Right atrium auricular region (tissue), 2 donors: Measurements from ENCODE around the gene MYO1D. TPM values are rescaled to one million over a fixed set of nuclear protein-coding genes. Genes with fewer than 3 reads are reported as not detected.
A peak's percentile ranks its signal among the peaks of the same experiment; 100 is the strongest.
"Not testable (repeated sequence)": the region's sequence is repeated elsewhere in the genome, so short reads cannot be mapped to it uniquely, and the experiment has no call there.

Experiments
- DNase-seq: peaks from one replicate; pipeline ENCODE4 v3.0.0-alpha.2; 2019; ENCODE audit warnings: low spot score
- H3K27ac ChIP-seq, 2 donors: fragments of 200-600 bp; sonication (generic); 1 replicate in 1 of 2; 2 replicates in 1 of 2; pipeline ENCODE4 v1.5.1; 2016 to 2019
- H3K27me3 ChIP-seq, 2 donors: fragments of 200-600 bp; sonication (generic); one replicate each; pipeline versions ENCODE4 v1.5.1 to v1.6.0; 2017 to 2019
- H3K36me3 ChIP-seq: fragments of 200-600 bp; sonication (generic); one replicate; pipeline ENCODE4 v1.5.1; 2016
- H3K4me1 ChIP-seq, 2 donors: fragments of 200-600 bp; sonication (generic); one replicate each; pipeline versions ENCODE4 v1.5.1 to v1.6.0; 2017 to 2019
- H3K4me3 ChIP-seq, 2 donors: fragments of 200-600 bp; sonication (generic); 1 replicate in 1 of 2; 2 replicates in 1 of 2; pipeline ENCODE4 v1.5.1; 2017 to 2019; ENCODE audit warnings: mild to moderate bottlenecking in 1 of 2, moderate library complexity in 1 of 2
- H3K9me3 ChIP-seq, 2 donors: fragments of 200-600 bp; sonication (generic); one replicate each; pipeline ENCODE4 v1.5.1; 2019
- total RNA-seq, 2 donors: library from RNA; depleted of rRNA; stranded (reverse); fragments of >200 nt; gene quantifications; one replicate each; pipeline ENCODE4 v1.1.0, GENCODE V29; 2016
- TF ChIP-seq, protein P1 (sequence below), 2 donors: fragments of 200-600 bp; sonication (generic); IDR thresholded peaks; one replicate each; pipeline ENCODE4 v1.5.1; 2019; ENCODE audit warnings: antibody characterized with exemption in 2 of 2

Gene MYO1D
- total RNA-seq, 2 donors from 2014 or later: 21.9 to 25.1 TPM

DNA sequence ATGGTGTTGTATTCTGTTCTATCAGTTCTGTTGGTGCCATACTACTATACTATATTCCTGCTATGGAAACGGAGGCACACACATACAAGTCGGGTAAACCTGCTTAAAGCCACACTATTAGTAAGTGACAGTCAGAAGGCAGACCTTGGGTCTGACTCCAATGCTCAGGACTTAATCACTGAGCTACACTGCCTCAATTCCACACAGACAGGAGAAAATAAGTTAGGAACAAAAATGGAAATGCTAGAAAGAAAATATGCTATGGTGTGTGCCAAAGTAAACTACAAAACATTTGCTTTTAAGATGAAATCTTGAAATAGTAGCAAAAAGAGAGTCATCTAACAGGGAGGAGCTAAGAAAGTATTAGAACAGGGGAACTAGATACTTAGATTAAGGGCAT lies 48.1 kb downstream of the MYO1D start:
- H3K9me3 ChIP-seq: no peaks in the 10 kb centered on the region
- H3K36me3 ChIP-seq: no peaks in the 10 kb centered on the region
- TF ChIP-seq, protein P1, sequence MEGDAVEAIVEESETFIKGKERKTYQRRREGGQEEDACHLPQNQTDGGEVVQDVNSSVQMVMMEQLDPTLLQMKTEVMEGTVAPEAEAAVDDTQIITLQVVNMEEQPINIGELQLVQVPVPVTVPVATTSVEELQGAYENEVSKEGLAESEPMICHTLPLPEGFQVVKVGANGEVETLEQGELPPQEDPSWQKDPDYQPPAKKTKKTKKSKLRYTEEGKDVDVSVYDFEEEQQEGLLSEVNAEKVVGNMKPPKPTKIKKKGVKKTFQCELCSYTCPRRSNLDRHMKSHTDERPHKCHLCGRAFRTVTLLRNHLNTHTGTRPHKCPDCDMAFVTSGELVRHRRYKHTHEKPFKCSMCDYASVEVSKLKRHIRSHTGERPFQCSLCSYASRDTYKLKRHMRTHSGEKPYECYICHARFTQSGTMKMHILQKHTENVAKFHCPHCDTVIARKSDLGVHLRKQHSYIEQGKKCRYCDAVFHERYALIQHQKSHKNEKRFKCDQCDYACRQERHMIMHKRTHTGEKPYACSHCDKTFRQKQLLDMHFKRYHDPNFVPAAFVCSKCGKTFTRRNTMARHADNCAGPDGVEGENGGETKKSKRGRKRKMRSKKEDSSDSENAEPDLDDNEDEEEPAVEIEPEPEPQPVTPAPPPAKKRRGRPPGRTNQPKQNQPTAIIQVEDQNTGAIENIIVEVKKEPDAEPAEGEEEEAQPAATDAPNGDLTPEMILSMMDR (IDR thresholded peaks at IDR 0.05): no peak
- H3K4me1 ChIP-seq: peaks cover 0 to 18% of the 10 kb centered on the region in 2 donors
- H3K4me3 ChIP-seq: no peak overlapping the region
- H3K27me3 ChIP-seq: no peaks in the 10 kb centered on the region
- H3K27ac ChIP-seq: peak overlapping the region in 1 of 2 donors; percentile 47
- DNase-seq: no peak

DNA sequence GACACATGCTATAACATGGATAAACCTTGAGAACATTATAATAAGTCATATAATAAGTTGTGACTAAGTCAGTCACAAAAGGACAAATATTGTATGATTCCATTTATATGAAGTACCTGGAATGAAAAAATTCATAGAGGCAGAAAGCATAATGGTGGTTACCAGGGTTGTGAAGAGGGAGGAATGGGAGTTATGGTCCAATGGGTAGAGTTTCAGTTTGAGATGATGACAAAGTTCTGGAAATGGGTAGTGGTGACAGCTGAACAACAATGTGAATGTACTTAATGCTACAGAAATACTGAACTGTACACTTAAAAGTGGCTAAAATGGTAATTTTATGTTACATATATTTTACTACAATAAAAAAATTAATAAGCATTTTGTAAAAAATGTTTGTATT lies 49.7 kb downstream of the MYO1D start:
- Histone ChIP-seq H3K4me1 (peaks cover 0 to 26% of the 10 kb centered on the region in 2 donors), H3K4me3 (no peak overlapping the region), H3K9me3 (no peaks in the 10 kb centered on the region), H3K36me3 (no peaks in the 10 kb centered on the region), H3K27ac (peak overlapping the region in 1 of 2 donors; percentile 38), H3K27me3 (no peaks in the 10 kb centered on the region)
- TF ChIP-seq, protein P1 (IDR thresholded peaks at IDR 0.05): no peak
- no peak for DNase-seq

DNA sequence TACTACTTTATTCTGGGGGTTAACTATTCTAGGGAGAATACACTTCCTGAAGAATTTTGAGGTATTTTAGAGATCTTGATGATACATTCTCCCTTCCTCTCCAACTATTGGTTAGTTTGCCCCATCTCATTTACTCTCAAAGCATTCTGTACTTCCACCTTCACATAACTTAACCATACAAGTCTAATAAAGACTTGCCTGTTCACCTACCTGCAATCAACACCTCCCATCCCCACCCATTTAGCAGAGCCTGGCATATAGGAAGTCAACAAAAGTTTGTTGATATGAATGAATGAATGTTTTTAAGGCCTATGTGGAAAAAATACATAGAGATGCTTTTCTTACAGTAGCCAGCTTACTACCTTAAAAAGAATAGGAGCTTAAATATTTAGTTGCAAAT lies 50.8 kb downstream of the MYO1D start:
- Histone ChIP-seq H3K36me3 (no peaks in the 10 kb centered on the region), H3K27ac (no peak overlapping the region), H3K4me1 (peaks cover 0 to 26% of the 10 kb centered on the region in 2 donors), H3K9me3 (no peaks in the 10 kb centered on the region), H3K27me3 (no peaks in the 10 kb centered on the region), H3K4me3 (no peak overlapping the region)
- DNase-seq: no peak
- TF ChIP-seq, protein P1 (IDR thresholded peaks at IDR 0.05): no peak

DNA sequence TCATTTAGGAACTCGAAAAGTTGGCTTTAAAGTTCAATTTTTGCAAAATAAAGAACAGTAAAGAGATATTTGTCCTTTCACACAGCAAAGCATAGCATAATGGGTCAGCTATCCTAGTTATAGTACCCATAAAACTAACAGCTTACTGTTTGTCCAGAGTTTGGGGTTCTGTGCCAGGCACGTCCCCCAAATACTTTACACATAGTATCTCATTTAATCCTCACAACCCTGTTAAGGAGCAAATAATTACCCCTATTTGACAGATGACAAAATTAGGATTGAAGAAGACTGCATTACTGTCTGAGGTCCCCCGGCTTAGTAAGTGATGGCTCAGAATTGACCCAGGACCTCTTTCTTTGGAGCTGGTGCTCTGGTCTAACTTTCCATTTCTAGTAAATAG lies 52.6 kb downstream of the MYO1D start:
- DNase-seq: no peak
- Histone ChIP-seq H3K9me3 (no peaks in the 10 kb centered on the region), H3K4me3 (no peak overlapping the region), H3K4me1 (peaks cover 0 to 21% of the 10 kb centered on the region in 2 donors), H3K27ac (no peak overlapping the region), H3K27me3 (no peaks in the 10 kb centered on the region), H3K36me3 (no peaks in the 10 kb centered on the region)
- TF ChIP-seq, protein P1 (IDR thresholded peaks at IDR 0.05): no peak

DNA sequence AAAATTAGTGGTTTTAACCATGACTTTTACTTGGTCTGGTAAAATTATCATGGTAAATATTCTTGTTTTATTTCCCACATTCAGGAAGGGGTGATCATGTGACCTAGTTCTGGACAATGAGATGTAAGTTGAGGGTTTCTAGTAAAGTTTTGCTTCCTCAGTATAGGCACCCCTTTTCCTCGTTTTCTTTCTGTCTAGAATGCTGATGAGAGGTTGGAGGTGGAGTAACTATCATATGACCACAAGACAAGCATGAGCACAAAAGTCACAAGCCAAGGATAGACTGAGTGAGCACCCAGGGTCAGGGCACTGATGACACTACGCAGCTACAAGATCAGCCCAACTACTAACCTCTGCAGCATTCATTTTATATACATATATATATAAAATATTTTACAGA lies 53.9 kb downstream of the MYO1D start:
- no peak for DNase-seq
- Histone ChIP-seq H3K27ac (peak overlapping the region in 1 of 2 donors; percentile 58), H3K4me1 (peaks cover 0 to 22% of the 10 kb centered on the region in 2 donors), H3K9me3 (no peaks in the 10 kb centered on the region), H3K4me3 (peak overlapping the region; percentile 35 to 54), H3K36me3 (no peaks in the 10 kb centered on the region), H3K27me3 (no peaks in the 10 kb centered on the region)
- TF ChIP-seq, protein P1 (IDR thresholded peaks at IDR 0.05): no peak

DNA sequence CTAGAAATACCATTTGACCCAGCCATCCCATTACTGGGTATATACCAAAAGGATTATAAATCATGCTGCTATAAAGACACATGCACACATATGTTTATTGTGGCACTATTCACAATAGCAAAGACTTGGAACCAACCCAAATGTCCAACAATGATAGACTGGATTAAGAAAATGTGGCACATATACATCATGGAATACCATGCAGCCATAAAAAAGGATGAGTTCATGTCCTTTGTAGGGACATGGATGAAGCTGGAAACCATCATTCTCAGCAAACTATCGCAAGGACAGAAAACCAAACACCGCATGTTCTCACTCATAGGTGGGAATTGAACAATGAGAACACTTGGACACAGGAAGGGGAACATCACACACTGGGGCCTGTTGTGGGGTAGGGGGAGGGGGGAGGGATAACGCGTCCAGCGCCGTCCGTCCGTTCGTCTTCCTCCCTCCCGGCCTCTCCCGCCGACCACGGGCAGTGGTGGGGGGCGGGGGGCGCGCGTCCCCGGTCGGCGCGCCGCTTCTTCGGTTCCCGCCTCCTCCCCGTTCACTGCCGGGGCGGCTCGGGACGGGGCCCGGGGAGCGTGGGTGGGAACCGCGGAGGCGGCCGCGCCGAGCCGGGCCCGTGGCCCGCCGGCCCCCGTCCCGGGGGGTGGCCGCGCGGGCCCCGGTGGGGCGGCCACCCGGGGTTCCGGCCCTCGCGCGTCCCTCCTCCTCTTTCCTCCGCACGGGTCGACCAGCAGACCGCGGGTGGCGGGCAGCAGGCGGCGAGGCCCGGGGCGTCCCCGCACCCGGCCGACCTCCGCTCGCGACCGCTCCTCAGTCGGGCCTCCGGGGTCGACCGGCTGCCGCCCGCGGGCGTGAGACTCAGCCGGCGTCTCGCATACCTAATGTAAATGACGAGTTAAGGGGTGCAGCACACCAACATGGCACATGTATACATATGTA lies 54.7 kb downstream of the MYO1D start:
- Histone ChIP-seq H3K4me1 (peaks cover 0 to 22% of the 10 kb centered on the region in 2 donors), H3K27ac (peak overlapping the region in 1 of 2 donors; percentile 58), H3K4me3 (peak overlapping the region; percentile 35 to 54)
- H3K36me3 ChIP-seq, H3K27me3 ChIP-seq, DNase-seq, H3K9me3 ChIP-seq: not testable (repeated sequence)
